A673 (cell line): ENCODE data around the gene FZD1.

Source experiments
- CTCF ChIP-seq: fragments of 300-800, 200-600 bp; sonication (generic); conservative IDR thresholded peaks from 2 replicates; pipeline ENCODE4 v1.5.1; 2017; ENCODE audit warnings: low read depth, mild to moderate bottlenecking, antibody characterized with exemption, low read length, moderate library complexity, mixed read lengths
- EZH2 ChIP-seq: fragments of 200-600 bp; sonication (generic); IDR thresholded peaks from 2 replicates; pipeline ENCODE4 v1.6.1; 2017; ENCODE audit warnings: borderline replicate concordance, low read depth, mild to moderate bottlenecking, mixed read lengths, antibody characterized with exemption, low read length; ENCODE audit not compliant: poor library complexity, severe bottlenecking

DNA sequence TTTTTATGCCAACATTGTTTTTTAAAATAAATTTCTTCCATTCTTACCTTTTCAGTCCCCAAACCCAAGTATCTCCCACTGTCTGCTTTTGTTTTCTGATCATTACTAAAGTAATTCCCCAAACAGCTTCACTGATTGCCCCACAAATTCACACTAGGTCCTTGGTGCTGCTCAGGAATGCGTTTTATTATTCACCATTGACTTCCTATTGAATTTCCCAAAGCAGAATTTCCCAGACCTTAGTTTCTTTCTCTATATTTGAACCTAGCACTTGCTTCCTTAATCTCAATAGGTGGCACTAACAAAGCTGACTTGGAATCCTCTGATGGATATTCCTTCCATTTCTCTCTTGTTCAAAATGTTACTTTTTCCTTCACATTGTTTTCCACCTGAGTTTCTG lies 52.2 kb downstream of the FZD1 start:
- TF ChIP-seq EZH2, result no peak
- TF ChIP-seq CTCF, result no peak
